Measurements from ENCODE around the gene STPG3. TPM values are rescaled to one million over a fixed set of nuclear protein-coding genes. Genes with fewer than 3 reads are reported as not detected.

STPG3 gene
- total and polyA plus RNA-seq, 2 of the 13 experiments (the other 11 are each of a cell fraction or from before 2014, with no cell fraction given), result not detected

GRCh38 chr9:137218754-137219271 lies 32.3 kb upstream of the STPG3 start (continued):
- TF ChIP-seq ZBED4 (CRISPR knock-in tag; IDR thresholded peaks at IDR 0.05; ENCODE audit: borderline replicate concordance), result no peak
- TF ChIP-seq ZNF546 (CRISPR knock-in tag; conservative IDR thresholded peaks at IDR 0.05), result 0 out of 2 replicates have a peak, but pooled peaks have one; percentile 60
- TF ChIP-seq EHMT2 (IDR thresholded peaks at IDR 0.05; ENCODE audit: borderline replicate concordance, low read depth, low read length), result no peak
- 0 out of 2 replicates have a peak, but pooled peaks have one; percentile 45 for TF ChIP-seq ZFP36L1 (CRISPR knock-in tag; IDR thresholded peaks at IDR 0.05)
- 0 out of 2 replicates have a peak, but pooled peaks have one; percentile 68 for TF ChIP-seq HBP1 (CRISPR knock-in tag; IDR thresholded peaks at IDR 0.05; ENCODE audit: low read depth)
- no peak for TF ChIP-seq SUZ12 (IDR thresholded peaks at IDR 0.05; ENCODE audit: low read depth, low read length)
- TF ChIP-seq ASH2L (IDR thresholded peaks at IDR 0.05; ENCODE audit: insufficient read length, low read depth, low read length), result peak; percentile 19
- no peak for TF ChIP-seq REXO4 (CRISPR knock-in tag; IDR thresholded peaks at IDR 0.05; ENCODE audit: borderline replicate concordance)
- no peak for TF ChIP-seq ZNF263 (CRISPR knock-in tag; IDR thresholded peaks at IDR 0.05)
- TF ChIP-seq ZNF224 (CRISPR knock-in tag; IDR thresholded peaks at IDR 0.05), result peak; percentile 64; the same call in 1 of the 2 replicates
- peak; percentile 50 for TF ChIP-seq CBX1 (IDR thresholded peaks at IDR 0.05; ENCODE audit: low read depth)
- no peak for TF ChIP-seq ZNF740 (CRISPR knock-in tag; IDR thresholded peaks at IDR 0.05)
- TF ChIP-seq TEAD2 (CRISPR knock-in tag; IDR thresholded peaks at IDR 0.05), result no peak
- peak; percentile 65; the same call in 1 of the 2 replicates for TF ChIP-seq UBTF (CRISPR knock-in tag; IDR thresholded peaks at IDR 0.05)
- peak; percentile 75 for TF ChIP-seq GATAD1 (CRISPR knock-in tag; IDR thresholded peaks at IDR 0.05)
- peak; percentile 47; the same call in 1 of the 2 replicates for TF ChIP-seq ATF3 (CRISPR knock-in tag; IDR thresholded peaks at IDR 0.05)
- TF ChIP-seq ZNF547 (CRISPR knock-in tag; IDR thresholded peaks at IDR 0.05), result no peak
- 0 out of 2 replicates have a peak, but pooled peaks have one; percentile 23 for TF ChIP-seq TERF1 (CRISPR knock-in tag; IDR thresholded peaks at IDR 0.05)
- no peak for TF ChIP-seq ZNF776 (CRISPR knock-in tag; IDR thresholded peaks at IDR 0.05)
- peak; percentile 87 for TF ChIP-seq ZNF891 (CRISPR knock-in tag; IDR thresholded peaks at IDR 0.05)
- no peak for TF ChIP-seq GLI4 (CRISPR knock-in tag; IDR thresholded peaks at IDR 0.05; ENCODE audit: borderline replicate concordance)

All from HepG2 (cell line).